ENCODE results near the gene SEC16B.
A peak's percentile ranks its signal among the peaks of the same experiment; 100 is the strongest.
"Not testable (repeated sequence)": the region's sequence is repeated elsewhere in the genome, so short reads cannot be mapped to it uniquely, and the experiment has no call there.

SEC16B gene

GRCh38 chr1:178006043-178006442 is 36.2 kb upstream of the SEC16B start:
- ChIA-PET POLR2A (no interaction called here), CTCF (no interaction called here)
- no peak for TF ChIP-seq L3MBTL2 (conservative IDR thresholded peaks at IDR 0.05)
- TF ChIP-seq ZNF384 (IDR thresholded peaks at IDR 0.05) = no peak
- no peak for TF ChIP-seq ARNT (IDR thresholded peaks at IDR 0.05)
- no peak for TF ChIP-seq TARDBP (IDR thresholded peaks at IDR 0.05)
- no peak for TF ChIP-seq SUZ12 (IDR thresholded peaks at IDR 0.05)
- no peak for TF ChIP-seq ELF4 (IDR thresholded peaks at IDR 0.05)
- TF ChIP-seq BHLHE40 (IDR thresholded peaks at IDR 0.05; ENCODE audit: borderline replicate concordance) = no peak
- no peak for TF ChIP-seq CTBP1 (IDR thresholded peaks at IDR 0.05; ENCODE audit: borderline replicate concordance)
- no peak for TF ChIP-seq HDGF (IDR thresholded peaks at IDR 0.05; ENCODE audit: borderline replicate concordance)
- no peak for TF ChIP-seq NFRKB (IDR thresholded peaks at IDR 0.05)
- TF ChIP-seq FOXM1 (IDR thresholded peaks at IDR 0.05; ENCODE audit: borderline replicate concordance) = no peak
- TF ChIP-seq FOXA1 (IDR thresholded peaks at IDR 0.05) = no peak
- TF ChIP-seq SP1 (IDR thresholded peaks at IDR 0.05) = no peak
- no peak for DNase-seq (ENCODE audit: extremely low spot score)

- CTCF ChIA-PET = interaction anchor here (0.7 kb wide), 1 partner anchor 1544 kb away, joined by 3 read pairs; no protein-coding TSS in a partner anchor
- POLR2A ChIA-PET = no interaction called here
- DNase-seq (ENCODE audit: extremely low spot score) = no peak
- TF ChIP-seq SP1 (IDR thresholded peaks at IDR 0.05) (no peak), L3MBTL2 (conservative IDR thresholded peaks at IDR 0.05) (peak; percentile 39)
These were observed 35.6 kb upstream of the SEC16B start for GRCh38 chr1:178005450-178005849.

GRCh38 chr1:178004926-178005391 is 35.1 kb upstream of the SEC16B start:
- POLR2A ChIA-PET = no interaction called here
- no peak for TF ChIP-seq SP1 (IDR thresholded peaks at IDR 0.05)
- no peak for TF ChIP-seq SUZ12 (IDR thresholded peaks at IDR 0.05)
- no peak for TF ChIP-seq CTBP1 (IDR thresholded peaks at IDR 0.05; ENCODE audit: borderline replicate concordance)
- TF ChIP-seq ELF4 (IDR thresholded peaks at IDR 0.05) = no peak
- TF ChIP-seq HDGF (IDR thresholded peaks at IDR 0.05; ENCODE audit: borderline replicate concordance) = no peak
- no peak for TF ChIP-seq ZNF384 (IDR thresholded peaks at IDR 0.05)
- TF ChIP-seq BHLHE40 (IDR thresholded peaks at IDR 0.05; ENCODE audit: borderline replicate concordance) = no peak
- TF ChIP-seq ARNT (IDR thresholded peaks at IDR 0.05) = no peak
- no peak for TF ChIP-seq LEF1 (IDR thresholded peaks at IDR 0.05; ENCODE audit: borderline replicate concordance)
- no peak for TF ChIP-seq FOXM1 (IDR thresholded peaks at IDR 0.05; ENCODE audit: borderline replicate concordance)
- TF ChIP-seq TARDBP (IDR thresholded peaks at IDR 0.05) = no peak
- no peak for DNase-seq (ENCODE audit: extremely low spot score)
- CTCF ChIA-PET = interaction anchor here (0.7 kb wide), 1 partner anchor 1544 kb away, joined by 3 read pairs; no protein-coding TSS in a partner anchor

- no peak for DNase-seq (ENCODE audit: extremely low spot score)
- CTCF ChIA-PET = no interaction called here
- TF ChIP-seq FOXM1 (IDR thresholded peaks at IDR 0.05; ENCODE audit: borderline replicate concordance) (no peak), TARDBP (IDR thresholded peaks at IDR 0.05) (no peak), SUZ12 (IDR thresholded peaks at IDR 0.05) (no peak), ELF4 (IDR thresholded peaks at IDR 0.05) (no peak), CTBP1 (IDR thresholded peaks at IDR 0.05; ENCODE audit: borderline replicate concordance) (no peak), ZNF384 (IDR thresholded peaks at IDR 0.05) (no peak), FOXA1 (IDR thresholded peaks at IDR 0.05) (no peak), LEF1 (IDR thresholded peaks at IDR 0.05; ENCODE audit: borderline replicate concordance) (no peak)
- POLR2A ChIA-PET = no interaction called here
These were observed 29.1 kb upstream of the SEC16B start for GRCh38 chr1:177998696-177999631.

- TF ChIP-seq PKNOX1 (IDR thresholded peaks at IDR 0.05) = no peak
- TF ChIP-seq SUZ12 (IDR thresholded peaks at IDR 0.05) = no peak
- no peak for TF ChIP-seq ARNT (IDR thresholded peaks at IDR 0.05)
- TF ChIP-seq L3MBTL2 (conservative IDR thresholded peaks at IDR 0.05) = no peak
- no peak for TF ChIP-seq TARDBP (IDR thresholded peaks at IDR 0.05)
- TF ChIP-seq FOXK2 (IDR thresholded peaks at IDR 0.05) = no peak
- no peak for TF ChIP-seq FOXA1 (IDR thresholded peaks at IDR 0.05)
- no peak for TF ChIP-seq HDGF (IDR thresholded peaks at IDR 0.05; ENCODE audit: borderline replicate concordance)
- no peak for DNase-seq (ENCODE audit: extremely low spot score)
- CTCF ChIA-PET = no interaction called here
- POLR2A ChIA-PET = no interaction called here
These were observed 27.1 kb upstream of the SEC16B start for GRCh38 chr1:177996957-177997356.

GRCh38 chr1:177995369-177995768 is 25.5 kb upstream of the SEC16B start:
- DNase-seq (ENCODE audit: extremely low spot score) = no peak
- ChIA-PET CTCF (no interaction called here), POLR2A (no interaction called here)
- TF ChIP-seq SUZ12 (IDR thresholded peaks at IDR 0.05) (no peak), TARDBP (IDR thresholded peaks at IDR 0.05) (no peak), FOXM1 (IDR thresholded peaks at IDR 0.05; ENCODE audit: borderline replicate concordance) (no peak), ELF4 (IDR thresholded peaks at IDR 0.05) (no peak), PKNOX1 (IDR thresholded peaks at IDR 0.05) (no peak), FOXA1 (IDR thresholded peaks at IDR 0.05) (no peak), FOXK2 (IDR thresholded peaks at IDR 0.05) (no peak), L3MBTL2 (conservative IDR thresholded peaks at IDR 0.05) (no peak), ZNF384 (IDR thresholded peaks at IDR 0.05) (no peak), BHLHE40 (IDR thresholded peaks at IDR 0.05; ENCODE audit: borderline replicate concordance) (no peak), CTBP1 (IDR thresholded peaks at IDR 0.05; ENCODE audit: borderline replicate concordance) (no peak), SP1 (IDR thresholded peaks at IDR 0.05) (no peak), LEF1 (IDR thresholded peaks at IDR 0.05; ENCODE audit: borderline replicate concordance) (no peak), NFRKB (IDR thresholded peaks at IDR 0.05) (no peak), ARNT (IDR thresholded peaks at IDR 0.05) (no peak), HDGF (IDR thresholded peaks at IDR 0.05; ENCODE audit: borderline replicate concordance) (no peak)

GRCh38 chr1:177986281-177986680 is 16.4 kb upstream of the SEC16B start:
- POLR2A ChIA-PET; CTCF ChIA-PET; DNase-seq (ENCODE audit: extremely low spot score): not testable (repeated sequence)

Data from HEK293T (cell line).